AG20443 (cell line): ENCODE measurements around the gene MMP8.

Experiments used
- DNase-seq: peaks from one replicate; pipeline ENCODE4 v3.0.0; 2012; ENCODE audit warnings: low spot score, mixed read lengths

MMP8 gene

GRCh38 chr11:102722821-102723220 is 1.9 kb downstream of the MMP8 start:
- DNase-seq = no peak

- DNase-seq = no peak
Observed at GRCh38 chr11:102719620-102720277, 5.0 kb downstream of the MMP8 start.

- no peak for DNase-seq
Observed at GRCh38 chr11:102717280-102717679, 7.5 kb downstream of the MMP8 start.

- no peak for DNase-seq
Observed at GRCh38 chr11:102716527-102716926, 8.2 kb downstream of the MMP8 start.

GRCh38 chr11:102712137-102712536 is 12.6 kb downstream of the MMP8 start:
- no peak for DNase-seq

GRCh38 chr11:102709201-102709945 is 15.4 kb downstream of the MMP8 start:
- peak; percentile 56 for DNase-seq

- no peak for DNase-seq
Observed at GRCh38 chr11:102708654-102709053, 16.1 kb downstream of the MMP8 start.

GRCh38 chr11:102705626-102706025 is 19.1 kb downstream of the MMP8 start, which contains the start of gene MMP27:
Gene MMP27, minus strand, starts transcription at chr11:102705769. Its CDS starts 55 bp downstream, at chr11:102705714.
- DNase-seq = peak; percentile 17

GRCh38 chr11:102704841-102705240 is 19.9 kb downstream of the MMP8 start:
- no peak for DNase-seq

GRCh38 chr11:102703826-102704493 is 20.8 kb downstream of the MMP8 start:
- DNase-seq = no peak

- no peak for DNase-seq
Observed at GRCh38 chr11:102695201-102695600, 29.6 kb downstream of the MMP8 start.

GRCh38 chr11:102685754-102686153 is 39.0 kb downstream of the MMP8 start:
- no peak for DNase-seq

- DNase-seq = no peak
Observed at GRCh38 chr11:102685338-102685737, 39.4 kb downstream of the MMP8 start.

GRCh38 chr11:102683277-102683676 is 41.5 kb downstream of the MMP8 start:
- no peak for DNase-seq

- peak; percentile 60 for DNase-seq
Observed at GRCh38 chr11:102680945-102681344, 43.8 kb downstream of the MMP8 start.

GRCh38 chr11:102678022-102678421 is 46.7 kb downstream of the MMP8 start:
- DNase-seq = no peak

- DNase-seq = no peak
Observed at GRCh38 chr11:102676084-102676483, 48.7 kb downstream of the MMP8 start.

- no peak for DNase-seq
Observed at GRCh38 chr11:102669664-102670063, 55.1 kb downstream of the MMP8 start.

- DNase-seq = peak; percentile 79
Observed at GRCh38 chr11:102666331-102666957, 58.3 kb downstream of the MMP8 start.

GRCh38 chr11:102664001-102664752 is 60.6 kb downstream of the MMP8 start:
- DNase-seq = no peak

- DNase-seq = no peak
Observed at GRCh38 chr11:102662607-102663006, 62.1 kb downstream of the MMP8 start.
